Mesenchymal stem cell (in vitro differentiated cells and primary cell): Measurements from ENCODE around the gene PPP1R14B.

Experiments
- DNase-seq: peaks from one replicate; pipeline ENCODE4 v3.0.0-alpha.2; 2013
- H2AFZ ChIP-seq: one replicate; pipeline ENCODE4 v1.6.1; 2013; ENCODE audit warnings: low read depth, mild to moderate bottlenecking, control low read depth, inconsistent platforms, low read length, moderate library complexity
- H2AK5ac ChIP-seq: 2 replicates; pipeline ENCODE4 v1.6.1; 2013; ENCODE audit warnings: low read length, moderate library complexity, mild to moderate bottlenecking, inconsistent platforms; ENCODE audit not compliant: severe bottlenecking
- H2BK120ac ChIP-seq: one replicate; pipeline ENCODE4 v1.6.1; 2013; ENCODE audit warnings: low read depth, mild to moderate bottlenecking, inconsistent platforms, low read length, moderate library complexity
- H2BK12ac ChIP-seq, 2 experiments: one replicate each; pipeline ENCODE4 v1.6.1; 2013; ENCODE audit warnings: inconsistent platforms in 2 of 2, low read length in 2 of 2, mild to moderate bottlenecking in 2 of 2, moderate library complexity in 2 of 2, control low read depth in 1 of 2
- H2BK15ac ChIP-seq: one replicate; pipeline ENCODE4 v1.6.1; 2013; ENCODE audit warnings: mild to moderate bottlenecking, low read depth, inconsistent platforms; ENCODE audit not compliant: poor library complexity, severe bottlenecking
- H2BK5ac ChIP-seq: 2 replicates; pipeline ENCODE4 v1.6.1; 2013; ENCODE audit warnings: low read depth, mild to moderate bottlenecking, low read length, control low read depth, inconsistent platforms; ENCODE audit not compliant: poor library complexity, severe bottlenecking
- H3K14ac ChIP-seq, 2 experiments: one replicate each; pipeline ENCODE4 v1.6.1; 2013; ENCODE audit warnings: inconsistent platforms in 2 of 2, low read length in 2 of 2, control low read depth in 1 of 2, mild to moderate bottlenecking in 1 of 2, moderate library complexity in 1 of 2
- H3K18ac ChIP-seq, 2 experiments: one replicate each; pipeline ENCODE4 v1.6.1; 2013; ENCODE audit warnings: inconsistent platforms in 2 of 2, low read length in 2 of 2, control low read depth in 1 of 2, low read depth in 1 of 2, mild to moderate bottlenecking in 1 of 2
- H3K23ac ChIP-seq, 2 experiments: one replicate each; pipeline ENCODE4 v1.6.1; 2013; ENCODE audit warnings: inconsistent platforms in 2 of 2, low read length in 2 of 2, mild to moderate bottlenecking in 2 of 2, moderate library complexity in 2 of 2, control low read depth in 1 of 2
- H3K27ac ChIP-seq: 2 replicates; pipeline ENCODE4 v1.5.1; 2013; ENCODE audit warnings: mild to moderate bottlenecking, moderate library complexity, low read length, control low read depth, inconsistent platforms; ENCODE audit not compliant: poor library complexity, severe bottlenecking
- H3K27me3 ChIP-seq, 2 experiments: 2 replicates each; pipeline versions ENCODE4 v1.6.1 to v1.7.0; 2013; ENCODE audit warnings: low read length in 2 of 2, mild to moderate bottlenecking in 2 of 2, moderate library complexity in 2 of 2, control low read depth in 1 of 2, inconsistent platforms in 1 of 2; ENCODE audit not compliant: control insufficient read depth in 1 of 2, insufficient read depth in 1 of 2
- H3K36me3 ChIP-seq, 2 experiments: 2 replicates each; pipeline versions ENCODE4 v1.6.1 to v1.7.0; 2013; ENCODE audit warnings: low read length in 2 of 2, control low read depth in 1 of 2, inconsistent platforms in 1 of 2, low read depth in 1 of 2, mild to moderate bottlenecking in 1 of 2; ENCODE audit not compliant: insufficient read depth in 2 of 2, control insufficient read depth in 1 of 2
- H3K4ac ChIP-seq, 2 experiments: one replicate each; pipeline ENCODE4 v1.6.1; 2013; ENCODE audit warnings: inconsistent platforms in 2 of 2, low read length in 2 of 2, mild to moderate bottlenecking in 2 of 2, moderate library complexity in 2 of 2, control low read depth in 1 of 2, low read depth in 1 of 2
- H3K4me1 ChIP-seq: 2 replicates; pipeline ENCODE4 v1.6.1; 2013; ENCODE audit warnings: low read depth, low read length, control low read depth; ENCODE audit not compliant: control insufficient read depth, insufficient read depth
- H3K4me2 ChIP-seq: 2 replicates; pipeline ENCODE4 v1.6.1; 2013; ENCODE audit warnings: low read length, mild to moderate bottlenecking, inconsistent platforms; ENCODE audit not compliant: poor library complexity, severe bottlenecking
- H3K4me3 ChIP-seq, 2 experiments: 2 replicates each; pipeline versions ENCODE4 v1.5.1 to v1.7.0; 2013; ENCODE audit warnings: low read length in 2 of 2, mild to moderate bottlenecking in 2 of 2, control low read depth in 1 of 2, low read depth in 1 of 2; ENCODE audit not compliant: insufficient read depth in 1 of 2
- H3K79me1 ChIP-seq: replicated peaks from 2 replicates; pipeline ENCODE4 v1.6.1; 2013; ENCODE audit warnings: mild to moderate bottlenecking, control low read depth, low read length, inconsistent platforms; ENCODE audit not compliant: poor library complexity, severe bottlenecking
- H3K9ac ChIP-seq: 2 replicates; pipeline ENCODE4 v1.7.0; 2013; ENCODE audit warnings: mild to moderate bottlenecking, low read length, moderate library complexity
- H3K9me3 ChIP-seq: 2 replicates; pipeline ENCODE4 v1.7.0; 2013; ENCODE audit warnings: mild to moderate bottlenecking, low read length; ENCODE audit not compliant: control insufficient read depth
- H4K8ac ChIP-seq: one replicate; pipeline ENCODE4 v1.6.1; 2013; ENCODE audit warnings: inconsistent platforms, mild to moderate bottlenecking, low read length, moderate library complexity
- H4K91ac ChIP-seq: one replicate; pipeline ENCODE4 v1.6.1; 2013; ENCODE audit warnings: mild to moderate bottlenecking, low read length, inconsistent platforms
- WGBS: methylation state at CpG from one replicate; pipeline ENCODE4 v1.1.7; 2013; ENCODE audit warnings: mixed read lengths; 5-methylcytosine and 5-hydroxymethylcytosine counted together

PPP1R14B gene

DNA sequence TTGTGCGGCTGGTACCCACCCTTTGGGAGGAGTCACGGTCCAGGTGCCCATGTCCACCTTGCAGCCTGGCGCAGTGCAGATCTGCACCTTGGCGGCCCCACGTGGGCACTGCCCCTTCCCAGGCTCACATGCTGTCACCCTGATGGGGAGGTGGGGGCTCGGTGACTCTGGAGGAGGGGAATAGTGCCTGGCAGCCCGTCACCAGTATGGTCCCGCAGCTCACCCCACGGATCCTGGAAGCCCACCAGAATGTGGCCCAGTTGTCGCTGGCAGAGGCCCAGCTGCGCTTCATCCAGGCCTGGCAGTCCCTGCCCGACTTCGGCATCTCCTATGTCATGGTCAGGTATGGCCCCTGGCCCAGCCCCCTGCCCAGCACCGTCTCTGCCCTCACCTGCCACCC lies 25.9 kb downstream of the PPP1R14B start:
- Histone ChIP-seq H3K23ac (no peak overlapping the region), H3K14ac (no peak overlapping the region), H2BK5ac (no peak overlapping the region), H2BK15ac (no peak overlapping the region), H3K4me3 (no peak overlapping the region), H2AFZ (no peak overlapping the region), H3K9me3 (no peaks in the 10 kb centered on the region), H2BK120ac (no peak overlapping the region), H3K27ac (no peak overlapping the region), H3K36me3 (peaks cover 23 to 41% of the 10 kb centered on the region in 2 experiments), H3K4me2 (no peak overlapping the region), H3K9ac (no peak overlapping the region), H3K27me3 (no peaks in the 10 kb centered on the region), H2BK12ac (no peak overlapping the region), H4K8ac (no peak overlapping the region), H3K79me1 (peaks cover 19% of the 10 kb centered on the region), H3K18ac (no peak overlapping the region), H3K4me1 (peaks cover 30% of the 10 kb centered on the region), H3K4ac (no peak overlapping the region), H4K91ac (no peak overlapping the region), H2AK5ac (no peak overlapping the region)
- no peak for DNase-seq
- 98% methylated on average over 12 of the region's 14 CpGs for WGBS

DNA sequence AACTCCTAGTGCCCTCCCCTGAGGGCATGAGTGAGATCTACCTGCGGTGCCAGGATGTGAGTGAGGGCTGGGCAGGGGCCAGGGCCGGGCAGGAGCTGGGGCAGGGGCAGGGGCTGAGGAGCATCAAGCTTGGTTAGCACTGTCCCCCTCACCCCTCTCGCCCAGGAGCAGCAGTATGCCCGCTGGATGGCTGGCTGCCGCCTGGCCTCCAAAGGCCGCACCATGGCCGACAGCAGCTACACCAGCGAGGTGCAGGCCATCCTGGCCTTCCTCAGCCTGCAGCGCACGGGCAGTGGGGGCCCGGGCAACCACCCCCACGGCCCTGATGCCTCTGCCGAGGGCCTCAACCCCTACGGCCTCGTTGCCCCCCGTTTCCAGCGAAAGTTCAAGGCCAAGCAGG lies 26.5 kb downstream of the PPP1R14B start:
- Histone ChIP-seq H3K9me3 (no peaks in the 10 kb centered on the region), H3K4me1 (peaks cover 25% of the 10 kb centered on the region), H3K4me3 (no peak overlapping the region), H2BK15ac (no peak overlapping the region), H2BK12ac (no peak overlapping the region), H2AK5ac (no peak overlapping the region), H2BK120ac (no peak overlapping the region), H3K27ac (no peak overlapping the region), H2AFZ (no peak overlapping the region), H2BK5ac (no peak overlapping the region), H3K9ac (no peak overlapping the region), H3K27me3 (no peaks in the 10 kb centered on the region), H3K79me1 (peaks cover 17% of the 10 kb centered on the region), H3K14ac (no peak overlapping the region), H3K4ac (no peak overlapping the region), H3K23ac (no peak overlapping the region), H4K8ac (no peak overlapping the region), H3K36me3 (peaks cover 23 to 41% of the 10 kb centered on the region in 2 experiments), H3K4me2 (no peak overlapping the region), H4K91ac (peak overlapping the region; percentile 56), H3K18ac (no peak overlapping the region)
- DNase-seq = no peak
- 97% methylated on average over 17 of the region's 17 CpGs for WGBS

DNA sequence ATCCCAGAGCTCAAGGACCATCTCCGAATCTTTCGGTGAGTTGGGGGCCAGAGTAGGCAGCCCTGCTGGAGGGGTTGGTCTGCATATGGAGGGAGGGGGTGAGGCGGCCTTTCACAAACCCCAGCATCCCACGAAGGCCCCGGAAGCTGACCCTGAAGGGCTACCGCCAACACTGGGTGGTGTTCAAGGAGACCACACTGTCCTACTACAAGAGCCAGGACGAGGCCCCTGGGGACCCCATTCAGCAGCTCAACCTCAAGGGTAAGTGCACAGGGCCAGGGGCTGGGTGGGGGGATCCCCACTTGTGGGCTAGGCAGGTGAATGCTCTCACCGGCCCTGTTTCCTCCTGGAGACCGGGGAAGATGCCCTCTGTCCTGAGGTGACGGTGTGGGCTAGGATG lies 27.0 kb downstream of the PPP1R14B start:
- no peak overlapping the region for H3K27ac ChIP-seq
- no peaks in the 10 kb centered on the region for H3K27me3 ChIP-seq
- H2BK12ac ChIP-seq = no peak overlapping the region
- H3K79me1 ChIP-seq = peaks cover 16% of the 10 kb centered on the region
- no peak overlapping the region for H2AFZ ChIP-seq
- peaks cover 20% of the 10 kb centered on the region for H3K4me1 ChIP-seq
- H3K23ac ChIP-seq = no peak overlapping the region
- no peak overlapping the region for H3K4ac ChIP-seq
- no peak overlapping the region for H2BK15ac ChIP-seq
- no peak overlapping the region for H2BK5ac ChIP-seq
- no peak overlapping the region for H3K4me3 ChIP-seq
- no peak overlapping the region for H3K18ac ChIP-seq
- H3K9me3 ChIP-seq = no peaks in the 10 kb centered on the region
- no peak overlapping the region for H4K8ac ChIP-seq
- H4K91ac ChIP-seq = no peak overlapping the region
- no peak overlapping the region for H2BK120ac ChIP-seq
- peaks cover 23 to 40% of the 10 kb centered on the region in 2 experiments for H3K36me3 ChIP-seq
- no peak overlapping the region for H3K14ac ChIP-seq
- 98% methylated on average over 9 of the region's 10 CpGs for WGBS
- H3K9ac ChIP-seq = no peak overlapping the region
- no peak overlapping the region for H3K4me2 ChIP-seq
- no peak overlapping the region for H2AK5ac ChIP-seq
- DNase-seq = no peak

DNA sequence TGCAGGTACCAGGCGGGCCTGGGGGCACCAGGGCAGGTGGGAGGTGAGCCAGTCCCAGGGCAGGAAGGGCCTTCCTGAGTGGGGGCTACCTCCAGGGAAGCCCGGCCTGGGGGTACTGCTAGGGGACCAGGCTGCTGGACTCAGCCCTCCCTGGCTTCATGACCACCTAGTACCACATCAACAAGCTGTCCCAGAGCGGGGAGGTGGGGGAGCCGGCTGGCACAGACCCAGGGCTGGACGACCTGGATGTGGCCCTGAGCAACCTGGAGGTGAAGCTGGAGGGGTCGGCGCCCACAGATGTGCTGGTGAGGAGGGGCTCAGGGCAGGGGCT lies 27.4 kb downstream of the PPP1R14B start:
- no peak overlapping the region for H3K9ac ChIP-seq
- H3K14ac ChIP-seq = no peak overlapping the region
- no peaks in the 10 kb centered on the region for H3K27me3 ChIP-seq
- peaks cover 11% of the 10 kb centered on the region for H3K79me1 ChIP-seq
- no peak overlapping the region for H4K8ac ChIP-seq
- no peak overlapping the region for H3K4me3 ChIP-seq
- no peak overlapping the region for H3K27ac ChIP-seq
- no peak overlapping the region for H2BK12ac ChIP-seq
- DNase-seq = no peak
- H3K4ac ChIP-seq = no peak overlapping the region
- no peaks in the 10 kb centered on the region for H3K9me3 ChIP-seq
- H2BK15ac ChIP-seq = no peak overlapping the region
- H3K18ac ChIP-seq = no peak overlapping the region
- H3K23ac ChIP-seq = no peak overlapping the region
- no peak overlapping the region for H4K91ac ChIP-seq
- H3K4me2 ChIP-seq = no peak overlapping the region
- H2BK120ac ChIP-seq = no peak overlapping the region
- H2AFZ ChIP-seq = no peak overlapping the region
- no peak overlapping the region for H2BK5ac ChIP-seq
- H2AK5ac ChIP-seq = no peak overlapping the region
- WGBS = 100% methylated on average over 3 of the region's 7 CpGs
- H3K4me1 ChIP-seq = peaks cover 15% of the 10 kb centered on the region
- peaks cover 22 to 36% of the 10 kb centered on the region in 2 experiments for H3K36me3 ChIP-seq
